Spleen (tissue), 11 donors: Measurements from ENCODE around the gene EDN3. TPM values are rescaled to one million over a fixed set of nuclear protein-coding genes. Genes with fewer than 3 reads are reported as not detected.

ENCODE experiments used
- DNase-seq: peaks from one replicate; pipeline ENCODE4 v3.0.0-alpha.2; 2020
- H3K27ac ChIP-seq, 8 donors: fragments of 200-600 bp; sonication (generic) in 7 of 8; 1 replicate in 4 of 8; 2 replicates in 4 of 8; pipeline versions ENCODE4 v1.5.0 to v1.8.0; 2016 to 2021; ENCODE audit warnings: inconsistent platforms in 4 of 8, mild to moderate bottlenecking in 4 of 8, moderate library complexity in 1 of 8
- H3K27me3 ChIP-seq, 7 donors: fragments of 200-600 bp; sonication (generic) in 6 of 7; replicated peaks in 1 of 7; 1 replicate in 4 of 7; 2 replicates in 3 of 7; pipeline versions ENCODE4 v1.5.0 to v1.8.0; 2016 to 2021; ENCODE audit warnings: inconsistent platforms in 3 of 7, mild to moderate bottlenecking in 1 of 7
- H3K36me3 ChIP-seq, 6 donors: fragments of 200-600 bp; sonication (generic) in 5 of 6; 1 replicate in 4 of 6; 2 replicates in 2 of 6; pipeline versions ENCODE4 v1.5.0 to v1.8.0; 2016 to 2021; ENCODE audit warnings: inconsistent platforms in 2 of 6
- H3K4me1 ChIP-seq, 6 donors: fragments of 200-600 bp; sonication (generic) in 5 of 6; 1 replicate in 3 of 6; 2 replicates in 3 of 6; pipeline versions ENCODE4 v1.5.0 to v1.8.0; 2016 to 2021; ENCODE audit warnings: inconsistent platforms in 3 of 6
- H3K4me3 ChIP-seq, 8 donors: fragments of 200-600 bp; sonication (generic) in 7 of 8; 1 replicate in 4 of 8; 2 replicates in 4 of 8; pipeline versions ENCODE4 v1.5.0 to v1.8.0; 2016 to 2021; ENCODE audit warnings: inconsistent platforms in 4 of 8, mild to moderate bottlenecking in 4 of 8, moderate library complexity in 2 of 8
- H3K9me3 ChIP-seq, 8 donors: fragments of 200-600 bp; sonication (generic) in 7 of 8; 1 replicate in 4 of 8; 2 replicates in 4 of 8; pipeline versions ENCODE4 v1.5.0 to v1.8.0; 2016 to 2021; ENCODE audit warnings: inconsistent platforms in 4 of 8
- CTCF ChIP-seq, 11 experiments: fragments of 200-600 bp in 7 of 11; fragments of 450-650 bp in 4 of 11; sonication (generic) in 4 of 11; IDR thresholded peaks in 8 of 11; conservative IDR thresholded peaks in 3 of 11; 1 replicate in 7 of 11; 2 replicates in 4 of 11; pipeline versions ENCODE4 v1.4.0 to v1.8.0; 2016 to 2021; ENCODE audit warnings: antibody characterized with exemption in 11 of 11, inconsistent platforms in 4 of 11, mild to moderate bottlenecking in 1 of 11
- POLR2A ChIP-seq, 3 donors: fragments of 450-650 bp; IDR thresholded peaks; one replicate each; pipeline ENCODE4 v1.5.1; 2017; ENCODE audit warnings: antibody characterized with exemption in 3 of 3, mild to moderate bottlenecking in 1 of 3
- POLR2AphosphoS5 ChIP-seq, 3 donors: sonication (generic); formaldehyde crosslinking; IDR thresholded peaks; one replicate each; pipeline ENCODE4 v1.5.1; 2017; ENCODE audit warnings: antibody characterized with exemption in 3 of 3
- WGBS, 5 donors: extraction: QIAGEN DNeasy Blood & Tissue Kit in 3 of 5; methylation state at CpG; one replicate each; pipeline versions ENCODE4 v1.1.5 to v1.1.7; 2013 to 2018; 5-methylcytosine and 5-hydroxymethylcytosine counted together
- intact Hi-C: fragments of 100-400 bp; cut with DNase I; formaldehyde crosslinking; loops from one replicate; pipeline ENCODE4 v1.15.0; 2023; ENCODE audit warnings: low total_unique reads
- polyA plus RNA-seq, 3 donors: library from polyadenylated mRNA; stranded (reverse); fragments of 200-250 nt; gene quantifications; one replicate each; pipeline ENCODE4 v1.2.1, GENCODE V29; 2013
- total RNA-seq, 7 donors: library from RNA; depleted of rRNA in 3 of 7; stranded (reverse); fragments of >200 nt in 3 of 7; fragmentation: NEBNext Ultra II Directional in 4 of 7; extraction: Animal tissue kit (Norgen Biotek cat#: 25700) in 4 of 7; gene quantifications; one replicate each; pipeline versions ENCODE4 v1.1.0 to v1.2.1, GENCODE V29; 2016 to 2021
- donor health status: healthy with polysubstance abuse.
- donor health status: DM: no; HTN: no; CAD: no; lungs with moderate emphysema.
- donor health status: DM: no; HTN: no; CAD: no.
- donor health status: Bipolar disorder and iron deficiency.
- donor health status: healthy.
- donor health status: DM: no; HTN: no; CAD: no.
- donor health status: DM: yes; HTN: yes; CAD: no.

The EDN3 gene
- total and polyA plus RNA-seq, 10 donors, result 1.6 to 13.6 (median 6.1) TPM

GRCh38 chr20:59349277-59349676 is 48.9 kb downstream of the EDN3 start:
- no peaks in the 10 kb centered on the region for H3K27me3 ChIP-seq
- WGBS, 5 donors, result 38 to 98% (median 89%) methylated on average over 1 of the region's 1 CpG
- no peak overlapping the region for H3K4me3 ChIP-seq
- peaks cover 0 to 5% (median 0%) of the 10 kb centered on the region in 6 donors for H3K4me1 ChIP-seq
- DNase-seq, result no peak
- no peak overlapping the region for H3K27ac ChIP-seq
- TF ChIP-seq POLR2AphosphoS5 (IDR thresholded peaks at IDR 0.05) (no peak), POLR2A (IDR thresholded peaks at IDR 0.05) (no peak), CTCF (IDR thresholded peaks at IDR 0.05 in 8 of 11, conservative IDR thresholded peaks at IDR 0.05 in 3 of 11) (no peak)
- peaks cover 0 to 14% (median 7%) of the 10 kb centered on the region in 8 donors for H3K9me3 ChIP-seq
- H3K36me3 ChIP-seq, result no peaks in the 10 kb centered on the region
- intact Hi-C loops, result no loop called here

- Histone ChIP-seq H3K27ac (no peak overlapping the region), H3K9me3 (peaks cover 0 to 2% (median 0%) of the 10 kb centered on the region in 8 donors), H3K4me1 (peaks cover 0 to 5% (median 0%) of the 10 kb centered on the region in 6 donors), H3K36me3 (no peaks in the 10 kb centered on the region), H3K4me3 (no peak overlapping the region), H3K27me3 (no peaks in the 10 kb centered on the region)
- DNase-seq, result no peak
- TF ChIP-seq POLR2A (IDR thresholded peaks at IDR 0.05) (no peak), POLR2AphosphoS5 (IDR thresholded peaks at IDR 0.05) (no peak), CTCF (IDR thresholded peaks at IDR 0.05 in 8 of 11, conservative IDR thresholded peaks at IDR 0.05 in 3 of 11) (no peak)
- intact Hi-C loops, result no loop called here
- 80 to 89% (median 82%) methylated on average over 8 to 10 of the region's 10 CpGs for WGBS, 5 donors
These were observed 50.1 kb downstream of the EDN3 start for GRCh38 chr20:59350330-59351156.

GRCh38 chr20:59351157-59352040 is 51.0 kb downstream of the EDN3 start:
- Histone ChIP-seq H3K27ac (no peak overlapping the region), H3K9me3 (no peaks in the 10 kb centered on the region), H3K27me3 (peaks cover 0 to 4% (median 0%) of the 10 kb centered on the region in 7 donors), H3K4me1 (peaks cover 0 to 7% (median 4%) of the 10 kb centered on the region in 6 donors), H3K36me3 (no peaks in the 10 kb centered on the region), H3K4me3 (no peak overlapping the region)
- WGBS, 5 donors, result 78 to 92% (median 88%) methylated on average over 10 of the region's 10 CpGs
- no peak for TF ChIP-seq POLR2A (IDR thresholded peaks at IDR 0.05)
- no peak for TF ChIP-seq CTCF (IDR thresholded peaks at IDR 0.05 in 8 of 11, conservative IDR thresholded peaks at IDR 0.05 in 3 of 11)
- no peak for TF ChIP-seq POLR2AphosphoS5 (IDR thresholded peaks at IDR 0.05)
- intact Hi-C loops, result no loop called here
- DNase-seq, result no peak
